GM21423 (cell line): ENCODE measurements around the gene ZBTB20.

Experiments
- ATAC-seq: cut with Tn5 transposase; IDR thresholded peaks from one replicate; pipeline ENCODE4 v1.9.1; 2021; ENCODE audit warnings: mild to moderate bottlenecking, moderate library complexity; ENCODE audit not compliant: unreplicated experiment

ZBTB20 gene

DNA sequence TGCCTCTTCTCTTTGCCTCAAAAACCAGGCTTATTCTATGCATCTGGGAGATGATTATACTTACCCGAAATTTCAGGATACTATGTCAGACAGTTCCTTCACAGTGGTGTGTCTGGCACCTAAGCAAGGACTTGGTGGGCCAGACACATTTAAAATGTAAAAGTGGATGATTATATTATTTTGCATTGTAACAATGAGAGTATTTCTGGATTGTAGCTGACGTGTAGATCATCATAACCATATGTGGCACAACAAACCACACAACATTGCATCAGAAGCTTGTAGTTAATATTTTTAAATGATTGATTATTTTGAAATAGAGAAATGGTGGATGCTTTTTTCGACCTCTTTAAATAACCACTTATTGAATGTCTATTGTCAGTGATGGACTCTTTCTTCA, 744.2 kb downstream of the ZBTB20 start:
- no peak for ATAC-seq

DNA sequence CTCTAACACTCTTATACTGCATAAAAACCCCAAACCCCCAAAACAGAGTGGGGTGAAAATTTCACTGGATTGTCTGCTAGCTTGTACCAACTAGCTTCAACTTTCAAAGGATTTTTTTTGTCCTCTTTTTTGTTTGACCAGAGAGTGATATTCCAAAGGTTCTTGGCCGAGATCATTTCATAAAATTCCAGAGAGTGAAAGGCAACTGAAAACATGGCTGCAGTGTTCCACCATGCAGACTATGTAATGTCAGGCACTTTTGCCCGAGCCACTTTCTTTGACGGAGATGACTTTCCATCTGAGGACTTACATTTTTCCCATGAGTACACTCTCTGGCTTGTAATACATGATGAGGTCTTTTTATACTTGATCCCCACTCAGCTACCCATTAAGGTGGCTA, 745.7 kb downstream of the ZBTB20 start:
- no peak for ATAC-seq

DNA sequence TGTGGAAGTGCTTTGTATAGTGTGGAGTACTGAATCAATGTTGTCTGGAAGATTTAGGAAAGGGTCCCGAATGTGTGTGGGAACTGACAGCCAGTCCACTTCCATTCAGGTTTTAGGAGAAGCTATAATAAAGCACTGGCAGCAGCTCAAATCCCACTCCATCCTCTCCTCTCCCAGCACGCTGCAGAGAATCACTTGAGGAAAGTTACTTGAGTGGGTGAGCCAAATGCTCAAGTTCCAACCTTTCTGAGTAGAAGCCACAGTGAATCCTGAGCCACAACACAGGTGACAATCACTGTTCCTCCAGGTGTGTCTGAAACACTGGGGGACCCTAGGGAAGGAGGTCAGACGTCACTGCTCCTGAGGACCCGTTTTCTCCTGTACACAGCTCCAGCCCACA, 746.7 kb downstream of the ZBTB20 start:
- no peak for ATAC-seq

DNA sequence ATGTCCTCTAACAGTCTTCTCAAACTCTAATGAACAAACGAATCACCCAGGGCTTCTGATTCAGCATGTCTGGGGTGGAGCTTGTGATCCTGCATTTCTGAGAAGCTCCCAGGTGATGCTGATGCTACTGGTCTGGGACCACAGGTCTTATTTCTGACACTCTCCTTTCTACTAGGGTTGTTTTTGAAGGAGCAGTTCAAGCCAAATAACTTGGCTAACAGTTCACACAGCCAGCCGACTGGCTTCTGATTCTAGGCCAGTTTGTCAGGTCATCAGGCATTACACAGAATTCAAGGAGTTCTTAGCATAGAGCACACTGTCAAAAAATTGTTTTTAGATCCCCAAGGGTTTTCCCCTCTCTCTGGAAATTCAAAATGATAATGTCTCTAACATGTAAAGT, 752.5 kb downstream of the ZBTB20 start:
- ATAC-seq, result no peak

DNA sequence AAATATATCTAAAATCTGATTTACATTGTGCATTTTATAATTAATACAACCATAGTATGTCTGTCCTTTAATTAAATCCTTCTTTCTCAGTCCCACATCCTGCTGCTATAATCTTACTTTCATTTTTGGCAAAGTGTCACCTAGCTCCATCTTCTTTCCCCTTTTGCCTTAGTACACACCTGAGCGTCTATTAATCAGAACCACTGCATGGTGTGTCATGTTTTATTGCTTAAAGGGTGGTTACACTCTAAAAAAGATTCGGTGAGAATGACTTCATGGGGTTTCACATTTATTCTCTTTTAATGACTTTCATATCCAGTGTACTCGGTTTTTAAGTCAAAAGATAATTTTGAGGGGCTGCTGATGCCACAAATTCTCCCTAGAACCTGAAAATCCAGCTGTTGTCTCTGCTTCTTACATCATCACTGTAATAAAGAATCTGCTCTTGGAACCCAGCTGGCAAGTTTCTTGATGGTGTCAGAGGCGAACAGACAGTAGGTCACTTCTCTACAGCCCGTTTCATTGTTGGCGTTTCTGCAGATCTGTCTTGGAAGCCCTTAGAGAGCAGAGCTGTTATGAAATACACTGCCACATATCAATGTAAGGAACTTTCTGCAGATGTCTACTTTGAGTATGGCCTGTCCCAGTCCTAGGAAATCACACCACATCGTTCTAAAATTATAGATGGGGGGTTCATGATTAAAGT, 753.6 kb downstream of the ZBTB20 start:
- ATAC-seq, result no peak

DNA sequence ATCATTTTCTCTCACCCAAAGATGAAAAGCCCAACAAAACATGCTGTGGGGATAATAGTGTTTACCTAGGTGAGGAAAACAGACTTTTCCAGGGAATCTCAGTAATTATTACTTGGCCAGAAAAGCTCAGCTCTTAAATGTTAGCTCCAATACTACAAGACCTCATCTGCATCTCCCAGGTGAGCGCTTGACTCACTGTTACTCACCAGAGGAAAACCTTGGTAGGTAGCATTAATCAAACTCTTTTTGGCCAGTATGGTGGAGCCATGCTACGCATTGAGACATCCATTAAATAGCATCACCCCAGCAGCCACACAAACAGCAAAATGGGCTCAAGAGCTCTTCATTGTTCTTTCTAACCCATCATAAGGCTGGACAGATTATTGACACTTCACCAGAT, 754.3 kb downstream of the ZBTB20 start:
- no peak for ATAC-seq

DNA sequence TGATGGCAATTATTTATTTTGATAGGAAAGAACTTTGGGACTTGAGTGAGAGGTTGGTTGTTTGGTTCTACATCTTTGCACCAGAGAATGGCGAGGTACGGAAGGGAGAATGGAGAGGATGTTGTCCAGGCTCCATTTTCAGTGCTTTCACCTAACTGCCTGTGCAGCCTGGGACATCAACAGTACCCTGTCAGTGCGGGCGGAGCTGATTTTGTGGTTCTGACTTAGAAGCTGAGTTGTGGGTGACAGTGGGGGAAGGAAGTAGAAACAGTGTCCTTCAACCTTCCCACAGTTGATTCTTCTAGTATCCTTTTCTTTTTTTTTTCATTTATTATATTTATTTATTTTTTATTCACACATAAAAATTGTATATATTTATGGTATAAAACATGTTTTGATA, 757.9 kb downstream of the ZBTB20 start:
- ATAC-seq, result no peak

DNA sequence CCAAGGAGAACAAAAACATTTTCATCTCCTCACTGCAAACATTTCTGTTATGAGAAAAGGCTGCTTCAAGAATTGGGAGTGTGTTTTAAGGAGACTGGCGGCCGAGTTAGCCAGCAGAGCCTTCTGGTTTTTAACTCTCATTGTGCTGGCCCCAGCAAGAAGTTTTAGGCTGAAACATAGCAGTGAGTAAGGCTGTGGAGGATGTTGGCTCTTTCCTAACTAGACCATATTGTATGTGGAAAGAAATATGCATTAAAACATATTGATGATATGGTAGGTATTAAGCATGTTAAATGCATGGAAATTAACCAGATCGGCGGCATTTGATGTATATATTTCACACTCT, 762.6 kb downstream of the ZBTB20 start:
- ATAC-seq, result no peak

DNA sequence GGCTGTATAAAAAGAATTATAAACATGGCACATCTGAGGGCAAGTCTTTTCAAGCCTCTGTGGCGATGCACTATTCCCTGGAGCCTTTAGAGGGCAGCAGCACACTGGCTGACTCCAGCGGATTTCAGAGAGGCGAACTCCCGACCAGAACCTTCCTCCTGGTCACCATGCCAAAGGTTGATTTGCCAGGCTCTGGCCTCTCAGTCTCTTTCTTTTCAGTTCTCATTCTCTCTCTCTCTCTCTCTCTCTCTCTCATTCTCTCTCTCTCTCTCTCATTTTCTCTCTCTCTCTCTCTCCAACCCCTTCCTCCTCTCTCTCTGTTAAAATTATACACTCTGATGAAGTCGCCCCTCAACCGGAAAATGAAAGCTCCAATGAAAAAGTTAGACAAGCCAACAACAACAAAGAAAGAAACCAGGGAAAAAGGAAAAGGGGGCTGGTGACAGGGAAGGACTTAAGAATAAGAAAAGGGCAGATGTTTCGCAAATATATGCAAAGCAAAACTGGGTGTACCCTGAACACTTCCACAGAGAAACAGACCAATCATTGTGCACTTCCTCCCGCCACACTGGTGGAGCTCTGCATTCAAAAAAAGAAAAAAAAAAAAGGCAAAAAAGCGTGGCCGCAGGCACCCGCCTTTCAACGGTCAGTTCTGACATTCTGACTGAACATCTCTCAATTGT, 763.1 kb downstream of the ZBTB20 start:
- ATAC-seq, result peak; percentile 90

DNA sequence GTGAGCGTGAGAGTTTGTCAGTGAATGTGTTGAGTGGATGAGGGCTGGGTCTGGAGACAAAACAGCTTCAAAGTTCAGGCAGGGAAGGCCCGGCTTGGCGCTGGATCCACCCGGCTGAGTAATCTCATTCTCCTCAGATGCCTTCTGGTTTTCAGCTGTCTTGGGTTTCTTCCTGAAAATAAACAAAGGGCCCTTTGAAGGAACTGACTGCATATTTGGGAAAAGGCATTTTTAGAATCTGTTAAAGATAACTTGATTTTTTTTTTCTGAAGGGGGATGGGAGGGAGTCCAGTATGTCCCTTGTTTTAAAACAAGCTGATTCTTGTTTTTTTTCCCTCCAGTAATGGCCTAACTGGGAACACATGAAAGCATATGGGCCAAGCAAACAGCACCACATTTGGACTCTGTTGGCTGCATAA, 766.8 kb downstream of the ZBTB20 start:
- no peak for ATAC-seq

DNA sequence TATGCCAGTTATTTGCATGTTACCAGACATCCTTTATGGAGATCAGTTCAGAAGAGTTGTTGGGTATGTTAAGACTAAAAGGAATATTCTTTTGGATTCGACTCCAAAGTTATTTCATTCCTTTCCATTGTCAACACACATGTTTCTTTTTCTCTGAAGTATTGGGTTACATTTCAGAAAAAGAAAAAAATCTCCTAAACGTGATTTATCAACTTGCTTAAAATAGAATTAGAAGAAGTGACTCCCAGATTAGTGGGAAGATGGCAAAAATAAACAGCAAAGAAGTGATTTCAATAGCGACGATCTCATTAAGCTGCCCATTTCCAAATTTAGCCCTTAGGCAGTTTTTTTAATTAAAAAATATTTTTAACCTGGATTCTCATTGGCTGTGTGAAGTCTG, 767.8 kb downstream of the ZBTB20 start:
- no peak for ATAC-seq

DNA sequence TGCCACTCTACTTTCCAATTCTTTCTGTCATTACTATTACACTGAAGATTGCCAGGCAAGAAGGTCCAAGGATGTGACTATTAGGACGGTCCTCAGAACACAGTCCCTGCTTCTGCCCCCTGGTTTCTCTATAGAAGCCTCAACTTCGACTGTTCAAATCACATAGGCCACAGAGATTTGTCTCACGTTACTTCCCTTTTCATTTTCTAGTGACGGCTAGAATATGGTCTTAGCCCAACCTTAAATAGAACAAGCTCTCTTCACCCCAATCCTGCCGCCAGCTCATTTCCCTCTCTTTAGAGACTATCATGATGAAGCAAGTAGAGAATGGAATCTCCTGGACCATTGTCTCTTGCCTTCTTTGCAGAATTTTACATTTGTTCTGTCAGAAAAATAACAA, 768.3 kb downstream of the ZBTB20 start:
- no peak for ATAC-seq

DNA sequence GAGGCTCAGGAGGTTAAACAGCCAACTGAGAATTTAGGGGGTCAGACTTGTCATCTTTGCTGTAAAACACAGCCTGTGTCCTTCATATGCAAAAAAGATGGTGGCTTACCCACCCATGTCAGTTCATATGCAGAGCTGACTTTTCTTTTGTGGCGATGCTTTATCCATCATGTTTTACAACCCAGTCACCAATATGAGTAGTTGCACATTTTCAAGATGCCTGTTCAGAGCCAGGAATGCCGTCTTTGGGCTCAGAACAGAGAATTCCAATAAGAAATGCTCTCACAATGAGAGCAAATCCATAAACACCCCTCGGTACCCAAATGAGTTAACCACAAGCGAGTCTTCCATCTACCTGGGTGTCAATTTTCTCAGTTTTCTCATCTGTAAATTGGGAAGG, 769.7 kb downstream of the ZBTB20 start:
- no peak for ATAC-seq

DNA sequence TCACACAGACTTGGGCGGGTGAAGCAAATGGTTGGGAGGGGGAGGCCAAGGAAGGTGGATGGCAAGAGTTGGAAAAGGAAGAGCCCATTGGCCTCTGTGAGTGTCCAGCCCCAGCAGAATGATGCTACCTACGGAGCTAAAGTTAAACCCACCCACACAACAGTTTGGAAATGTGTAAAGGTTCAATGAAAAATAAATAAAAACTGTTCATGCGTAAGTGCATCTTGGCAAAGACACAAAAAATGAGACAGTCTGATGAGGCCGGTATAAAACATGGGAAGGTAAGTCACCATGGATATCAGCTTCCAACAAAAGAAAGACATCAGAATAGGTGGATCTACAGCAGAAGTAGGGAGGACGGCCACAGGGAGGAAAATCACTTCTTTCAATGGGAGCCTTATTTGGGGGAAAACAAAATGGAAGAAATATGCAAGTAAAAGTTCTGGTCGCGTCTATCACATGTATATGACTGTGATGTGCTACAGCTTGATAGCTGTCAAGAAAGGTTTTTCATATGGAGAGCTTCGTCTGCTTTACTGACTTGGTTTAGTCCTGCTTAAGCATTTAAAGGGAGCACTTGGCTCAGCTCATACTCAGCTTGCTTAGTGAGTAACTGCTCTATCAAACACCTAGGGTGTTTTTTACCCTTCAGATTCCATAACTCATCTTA, 770.4 kb downstream of the ZBTB20 start:
- no peak for ATAC-seq

DNA sequence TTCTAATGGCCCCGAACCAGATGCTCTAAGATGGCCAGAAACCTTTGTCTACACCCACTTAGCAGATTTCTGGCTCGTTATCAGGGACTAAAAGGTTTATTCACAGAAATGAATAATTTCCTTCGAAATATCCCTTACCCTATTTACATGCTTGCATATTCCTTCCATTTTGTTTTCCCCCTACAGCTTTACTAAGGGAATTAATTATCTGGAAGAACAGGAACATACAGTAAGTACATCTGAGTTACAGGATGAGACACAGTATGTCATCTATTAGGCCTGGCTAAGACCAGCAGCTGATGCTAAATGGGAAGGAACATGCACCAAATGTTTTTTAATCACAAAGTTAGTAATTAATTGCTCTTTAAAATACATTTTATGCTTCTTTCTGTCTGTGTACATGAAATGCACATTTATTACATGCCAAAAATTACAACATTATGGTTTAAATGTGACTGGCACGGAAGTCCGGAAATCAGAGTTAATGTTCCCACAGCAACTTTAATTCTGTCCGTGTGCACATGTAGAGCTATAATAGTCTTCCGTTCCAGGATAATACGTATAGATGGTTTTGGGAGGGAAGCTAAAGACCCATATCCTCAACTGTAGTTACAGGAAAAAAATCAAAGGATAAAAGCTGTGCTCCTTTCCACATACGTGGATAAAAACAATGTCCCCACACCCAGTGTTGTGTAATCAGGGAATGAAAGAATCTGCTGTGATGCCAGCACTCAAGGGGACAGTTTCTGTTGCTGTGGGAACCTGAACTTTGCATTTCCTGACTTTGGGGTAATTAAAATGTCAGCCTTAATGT, 771.3 kb downstream of the ZBTB20 start:
- ATAC-seq, result no peak

DNA sequence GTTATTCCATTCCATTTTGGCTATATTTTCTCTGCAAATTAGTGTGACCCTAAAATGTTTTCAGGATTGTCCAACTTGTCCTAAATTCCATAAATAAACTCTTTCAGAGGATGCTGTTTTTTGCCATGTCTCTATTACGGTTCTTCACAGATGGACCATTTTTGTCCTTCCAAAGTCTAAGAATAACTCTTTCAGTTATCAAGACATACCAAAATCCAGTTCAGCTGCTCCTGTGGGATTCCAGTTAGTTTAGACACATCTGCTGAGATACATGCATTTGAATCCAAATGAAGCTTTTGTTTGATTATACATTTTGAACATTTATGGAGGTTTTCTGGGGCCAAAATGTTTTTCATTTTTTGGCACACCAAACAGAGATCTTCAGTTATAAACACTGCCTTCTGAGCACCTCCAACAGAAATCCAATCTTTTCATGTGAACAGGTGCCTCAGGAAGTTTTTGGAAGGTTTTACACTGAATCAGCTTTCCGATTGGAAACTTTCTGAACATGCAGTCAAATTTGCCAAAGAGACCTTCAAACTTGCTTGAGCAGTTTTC, 772.6 kb downstream of the ZBTB20 start:
- ATAC-seq, result no peak

DNA sequence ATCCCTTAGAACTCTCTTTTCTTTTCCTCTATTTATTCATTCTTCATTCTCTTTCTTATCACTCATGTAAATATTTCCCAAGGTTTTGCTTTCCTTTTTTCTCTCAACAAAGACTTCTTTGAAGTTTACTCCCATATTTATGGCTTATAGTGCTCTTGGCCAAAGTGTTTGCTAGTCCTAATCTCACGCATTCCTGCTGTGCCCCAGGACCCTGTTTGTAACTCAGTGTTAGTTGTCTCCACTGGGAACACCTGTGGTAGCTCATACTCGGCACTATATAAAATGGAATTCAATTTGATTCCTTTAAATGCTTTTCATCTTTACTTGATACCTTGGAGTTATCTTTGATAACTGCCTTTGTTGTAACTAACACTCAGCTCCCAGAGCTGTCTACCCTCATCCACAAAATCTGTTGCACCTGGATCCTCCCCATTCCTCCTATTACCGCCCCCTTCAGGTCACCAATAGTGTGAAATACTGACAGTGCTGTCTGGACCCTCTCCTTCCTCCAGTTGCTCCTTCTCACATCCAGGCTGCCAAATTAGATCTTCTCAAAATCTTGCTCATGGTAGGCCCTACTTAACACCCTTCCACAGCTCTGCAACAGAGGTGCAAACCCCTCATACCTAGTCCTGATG, 776.4 kb downstream of the ZBTB20 start:
- ATAC-seq, result no peak

DNA sequence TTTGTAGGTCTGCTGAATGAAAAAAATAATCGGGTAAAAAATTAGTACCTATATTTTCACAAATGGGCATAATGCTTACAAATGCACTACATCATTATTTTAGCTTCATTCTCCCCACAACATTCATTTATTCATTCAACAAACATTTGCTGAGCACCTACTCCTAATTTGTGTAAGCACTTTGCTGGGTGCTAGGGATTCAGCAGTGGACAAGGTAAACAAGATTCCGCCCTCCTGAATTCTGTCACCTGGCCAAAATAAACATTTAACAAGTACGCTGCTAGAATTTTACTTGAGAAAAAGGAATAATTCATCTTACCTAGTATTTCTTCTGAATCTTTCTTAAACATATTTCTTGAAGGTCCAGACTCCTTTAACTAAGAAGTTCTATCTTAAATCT, 781.2 kb downstream of the ZBTB20 start:
- no peak for ATAC-seq

DNA sequence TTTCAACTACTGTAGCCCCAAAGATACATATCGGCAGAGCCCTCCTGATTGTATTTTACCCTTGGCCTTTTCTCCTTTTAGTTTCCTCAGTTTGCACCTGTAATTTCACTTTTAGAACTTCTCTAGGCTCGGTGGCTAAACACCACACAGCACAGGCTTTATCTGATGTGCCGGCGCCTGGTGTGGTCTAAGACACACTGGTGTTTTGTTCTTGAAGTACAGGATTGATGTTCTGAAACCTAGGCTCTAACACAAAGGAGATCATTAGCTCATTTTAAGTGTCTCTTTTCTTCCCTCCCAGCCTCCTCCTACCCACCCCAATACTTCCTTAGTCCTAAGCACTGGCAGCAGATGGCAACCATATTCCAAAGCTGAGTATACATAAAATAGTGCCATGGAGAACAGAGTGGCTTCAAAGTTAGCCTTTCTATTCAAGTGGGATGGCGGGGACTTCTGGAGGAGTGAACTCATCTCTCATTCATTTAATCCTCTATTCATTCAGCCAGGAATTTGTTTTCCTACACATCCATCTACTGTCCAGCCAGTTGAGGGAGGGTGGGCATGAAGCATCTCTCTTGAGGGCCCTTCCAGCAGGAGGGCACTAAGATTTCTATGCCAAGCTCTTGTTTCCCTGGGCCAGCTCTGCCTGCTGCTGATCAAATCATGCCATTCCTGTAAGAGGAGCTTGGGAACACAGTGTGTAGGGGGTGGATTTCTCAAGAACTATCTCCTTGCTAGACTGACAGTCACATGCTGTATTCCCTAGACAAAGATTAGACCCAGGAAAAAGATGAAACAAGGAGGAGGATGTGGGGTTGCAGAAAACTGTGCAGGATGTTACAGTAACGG, 782.1 kb downstream of the ZBTB20 start:
- no peak for ATAC-seq
